PC-3 (cell line): ENCODE measurements around the gene TRRAP. TPM values are rescaled to one million over a fixed set of nuclear protein-coding genes. Genes with fewer than 3 reads are reported as not detected.

Experiments
- ATAC-seq: fragments of 200-7000 bp; cut with Tn5 transposase; 2 replicates; pipeline ENCODE4 v1.9.1; 2020; ENCODE audit warnings: mild to moderate bottlenecking, moderate library complexity
- BruUV-seq: library from RNA; stranded (reverse); fragments of 400-500 nt; replicated peaks from 2 replicates; lab custom pipeline; 2021; lab: Mats Ljungman, UMichigan
- CTCF ChIA-PET: fragments of 300-600 bp; sonication (Branson Sonifier 250); formaldehyde crosslinking; loops from one replicate; lab custom pipeline; 2022; ENCODE audit warnings: antibody characterized with exemption; lab: Charles Lee
- POLR2A ChIA-PET: fragments of 300-600 bp; sonication (Branson Sonifier 250); formaldehyde crosslinking; loops from one replicate; lab custom pipeline; 2022; ENCODE audit warnings: antibody characterized with exemption; ENCODE audit not compliant: unreplicated experiment; lab: Charles Lee
- DNase-seq: peaks from one replicate; pipeline ENCODE4 v3.0.0-alpha.2; 2015
- H2AFZ ChIP-seq: fragments of 300-600 bp; sonication (generic); 2 replicates; pipeline ENCODE4 v1.6.0; 2016; ENCODE audit warnings: antibody characterized with exemption, low read length
- H3F3A ChIP-seq: fragments of 300-600 bp; sonication (generic); one replicate; pipeline ENCODE4 v1.6.0; 2017; ENCODE audit warnings: antibody characterized with exemption, low read length, control low read depth, mild to moderate bottlenecking; ENCODE audit not compliant: unreplicated experiment
- H3K27ac ChIP-seq: fragments of 300-600 bp; sonication (generic); 2 replicates; pipeline ENCODE4 v1.5.1; 2016; ENCODE audit warnings: mild to moderate bottlenecking, low read length
- H3K27me3 ChIP-seq: fragments of 300-600 bp; sonication (generic); 2 replicates; pipeline ENCODE4 v1.6.1; 2016; ENCODE audit warnings: low read length, mixed read lengths
- H3K36me3 ChIP-seq: fragments of 300-600 bp; sonication (generic); 2 replicates; pipeline ENCODE4 v1.6.1; 2016; ENCODE audit warnings: low read depth, mixed run types, low read length, mixed read lengths
- H3K4me1 ChIP-seq: fragments of 300-600 bp; sonication (generic); 2 replicates; pipeline ENCODE4 v1.5.1; 2016; ENCODE audit warnings: low read length; ENCODE audit not compliant: insufficient read depth
- H3K4me2 ChIP-seq: fragments of 300-600 bp; sonication (generic); 2 replicates; pipeline ENCODE4 v1.6.0; 2016; ENCODE audit warnings: low read length
- H3K4me3 ChIP-seq: fragments of 300-600 bp; sonication (generic); 2 replicates; pipeline ENCODE4 v1.5.1; 2016; ENCODE audit warnings: mild to moderate bottlenecking, low read length, mixed read lengths
- H3K79me2 ChIP-seq: fragments of 300-600 bp; sonication (generic); 2 replicates; pipeline ENCODE4 v1.6.1; 2017; ENCODE audit warnings: low read length, mixed read lengths
- H3K9ac ChIP-seq: fragments of 300-600 bp; sonication (generic); 2 replicates; pipeline ENCODE4 v1.6.0; 2016; ENCODE audit warnings: mild to moderate bottlenecking, low read length
- H3K9me2 ChIP-seq: fragments of 300-600 bp; sonication (generic); replicated peaks from 2 replicates; pipeline ENCODE4 v1.6.1; 2016; ENCODE audit warnings: mixed run types, low read length, mixed read lengths
- H3K9me3 ChIP-seq: fragments of 300-600 bp; sonication (generic); 2 replicates; pipeline ENCODE4 v1.6.1; 2016; ENCODE audit warnings: low read length, mixed read lengths
- H4K20me1 ChIP-seq: fragments of 300-600 bp; sonication (generic); 2 replicates; pipeline ENCODE4 v1.6.1; 2016; ENCODE audit warnings: low read length, mixed read lengths
- EZH2 ChIP-seq: fragments of 300-600 bp; sonication (generic); IDR thresholded peaks from one replicate; pipeline ENCODE4 v1.6.1; 2017; ENCODE audit warnings: antibody characterized with exemption, mild to moderate bottlenecking, low read length; ENCODE audit not compliant: unreplicated experiment
- EZH2phosphoT487 ChIP-seq: fragments of 300-600 bp; sonication (generic); IDR thresholded peaks from 2 replicates; pipeline ENCODE4 v1.6.1; 2018; ENCODE audit warnings: mild to moderate bottlenecking, antibody characterized with exemption, low read length, borderline replicate concordance
- intact Hi-C: fragments of 100-400 bp; cut with micrococcal nuclease; formaldehyde crosslinking; loops from 2 replicates; pipeline ENCODE4 v1.9.0; 2023
- total RNA-seq: library from RNA; depleted of rRNA; stranded (reverse); fragments of >200 nt; gene quantifications from 2 replicates; pipeline ENCODE4 v1.2.3, GENCODE V29; 2014
- TF ChIP-seq, protein P1 (sequence below): fragments of 300-600 bp; sonication (generic); conservative IDR thresholded peaks from 2 replicates; pipeline ENCODE4 v1.5.1; 2017; ENCODE audit warnings: antibody characterized with exemption, low read depth, mild to moderate bottlenecking, low read length

TRRAP gene
- total RNA-seq, 1 experiment from 2014 or later = 17.7 TPM

- Histone ChIP-seq H3K4me2 (no peak overlapping the region), H3K79me2 (no peaks in the 10 kb centered on the region), H3K9me2 (no peaks in the 10 kb centered on the region), H3K36me3 (peaks cover 32% of the 10 kb centered on the region), H3K4me3 (no peak overlapping the region), H3K27ac (no peak overlapping the region), H3K9me3 (no peaks in the 10 kb centered on the region), H3K27me3 (no peaks in the 10 kb centered on the region), H3K4me1 (peaks cover 6% of the 10 kb centered on the region; the same call in 1 of the 2 replicates), H3F3A (no peaks in the 10 kb centered on the region), H3K9ac (no peak overlapping the region), H4K20me1 (0 out of 2 replicates have a peak, but pooled peaks cover 3% of the 10 kb centered on the region), H2AFZ (no peak overlapping the region)
- TSS peak; percentile 21 for BruUV-seq
- intact Hi-C loops = no loop called here
- TF ChIP-seq EZH2 (no peak), EZH2phosphoT487 (no peak)
- TF ChIP-seq, protein P1, sequence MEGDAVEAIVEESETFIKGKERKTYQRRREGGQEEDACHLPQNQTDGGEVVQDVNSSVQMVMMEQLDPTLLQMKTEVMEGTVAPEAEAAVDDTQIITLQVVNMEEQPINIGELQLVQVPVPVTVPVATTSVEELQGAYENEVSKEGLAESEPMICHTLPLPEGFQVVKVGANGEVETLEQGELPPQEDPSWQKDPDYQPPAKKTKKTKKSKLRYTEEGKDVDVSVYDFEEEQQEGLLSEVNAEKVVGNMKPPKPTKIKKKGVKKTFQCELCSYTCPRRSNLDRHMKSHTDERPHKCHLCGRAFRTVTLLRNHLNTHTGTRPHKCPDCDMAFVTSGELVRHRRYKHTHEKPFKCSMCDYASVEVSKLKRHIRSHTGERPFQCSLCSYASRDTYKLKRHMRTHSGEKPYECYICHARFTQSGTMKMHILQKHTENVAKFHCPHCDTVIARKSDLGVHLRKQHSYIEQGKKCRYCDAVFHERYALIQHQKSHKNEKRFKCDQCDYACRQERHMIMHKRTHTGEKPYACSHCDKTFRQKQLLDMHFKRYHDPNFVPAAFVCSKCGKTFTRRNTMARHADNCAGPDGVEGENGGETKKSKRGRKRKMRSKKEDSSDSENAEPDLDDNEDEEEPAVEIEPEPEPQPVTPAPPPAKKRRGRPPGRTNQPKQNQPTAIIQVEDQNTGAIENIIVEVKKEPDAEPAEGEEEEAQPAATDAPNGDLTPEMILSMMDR = no peak
- CTCF ChIA-PET = no interaction called here
- no peak for DNase-seq
- no peak for ATAC-seq
- POLR2A ChIA-PET = no interaction called here
Observed at GRCh38 chr7:98910427-98910826, 32.1 kb downstream of the TRRAP start.

DNA sequence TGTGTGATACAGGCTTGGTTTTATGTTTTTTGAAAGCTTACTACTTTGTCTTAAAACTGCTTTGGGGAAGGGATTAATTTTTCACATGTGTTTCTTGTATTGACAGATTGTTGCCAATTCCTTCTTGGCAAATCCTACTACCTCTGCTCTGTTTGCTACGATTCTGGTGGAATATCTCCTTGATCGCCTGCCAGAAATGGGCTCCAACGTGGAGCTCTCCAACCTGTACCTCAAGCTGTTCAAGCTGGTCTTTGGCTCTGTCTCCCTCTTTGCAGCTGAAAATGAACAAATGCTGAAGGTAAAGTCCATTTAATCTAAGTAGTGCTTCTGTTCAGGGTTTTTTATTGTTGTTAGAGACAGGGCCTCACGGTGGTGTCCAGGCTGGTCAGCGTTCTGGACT, 33.6 kb downstream of the TRRAP start:
- Histone ChIP-seq H3K9ac (no peak overlapping the region), H3K9me2 (no peaks in the 10 kb centered on the region), H3K9me3 (no peaks in the 10 kb centered on the region), H3K36me3 (peaks cover 35% of the 10 kb centered on the region), H3K4me3 (no peak overlapping the region), H3K27me3 (no peaks in the 10 kb centered on the region), H3K27ac (no peak overlapping the region), H3K4me2 (no peak overlapping the region), H2AFZ (no peak overlapping the region), H4K20me1 (0 out of 2 replicates have a peak, but pooled peaks cover 3% of the 10 kb centered on the region), H3K4me1 (peaks cover 6% of the 10 kb centered on the region; the same call in 1 of the 2 replicates), H3K79me2 (no peaks in the 10 kb centered on the region), H3F3A (no peaks in the 10 kb centered on the region)
- CTCF ChIA-PET = no interaction called here
- DNase-seq = no peak
- no peak for ATAC-seq
- POLR2A ChIA-PET = no interaction called here
- no peak for TF ChIP-seq EZH2
- TF ChIP-seq, protein P1 = no peak
- TF ChIP-seq EZH2phosphoT487 = no peak
- intact Hi-C loops = no loop called here
- BruUV-seq = no TSS peak

- no peak overlapping the region for H2AFZ ChIP-seq
- H3K9ac ChIP-seq = no peak overlapping the region
- H3K4me3 ChIP-seq = no peak overlapping the region
- no peaks in the 10 kb centered on the region for H3K9me3 ChIP-seq
- 0 out of 2 replicates have a peak, but pooled peaks cover 3% of the 10 kb centered on the region for H4K20me1 ChIP-seq
- ATAC-seq (no peak), DNase-seq (no peak)
- ChIA-PET CTCF (no interaction called here), POLR2A (no interaction called here)
- no peaks in the 10 kb centered on the region for H3F3A ChIP-seq
- H3K36me3 ChIP-seq = peaks cover 35% of the 10 kb centered on the region
- no peak for TF ChIP-seq EZH2phosphoT487
- TF ChIP-seq, protein P1 = no peak
- no peak for TF ChIP-seq EZH2
- H3K4me1 ChIP-seq = peaks cover 6% of the 10 kb centered on the region; the same call in 1 of the 2 replicates
- no peak overlapping the region for H3K27ac ChIP-seq
- H3K9me2 ChIP-seq = no peaks in the 10 kb centered on the region
- intact Hi-C loops = loop anchor here (1.0 kb wide), 1 partner anchor 34 kb away; no protein-coding TSS in a partner anchor
- no peaks in the 10 kb centered on the region for H3K79me2 ChIP-seq
- no TSS peak for BruUV-seq
- H3K27me3 ChIP-seq = no peaks in the 10 kb centered on the region
- H3K4me2 ChIP-seq = no peak overlapping the region
Observed at GRCh38 chr7:98913026-98913425, 34.7 kb downstream of the TRRAP start.
